Measurements from ENCODE around the gene TM4SF18.

TM4SF18 gene

DNA sequence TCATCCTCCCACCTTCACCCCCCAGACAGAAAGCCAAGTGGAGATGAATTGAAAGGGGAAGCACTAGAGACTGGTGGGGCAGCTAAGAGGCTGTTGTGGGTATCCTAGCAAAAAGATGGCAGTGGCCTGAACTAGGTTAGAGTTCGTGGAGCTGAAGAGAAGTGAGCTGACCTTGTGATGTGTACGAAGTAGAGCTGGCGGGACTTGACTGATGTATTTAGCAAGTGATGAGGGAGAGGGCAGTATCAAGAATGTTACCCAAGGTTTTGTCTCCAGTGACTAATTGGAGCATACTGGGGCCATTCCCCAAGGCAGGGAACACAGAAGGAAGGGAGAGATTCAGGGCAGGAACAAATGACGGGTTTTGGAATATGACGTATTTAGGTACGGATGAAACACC is 61.8 kb downstream of the TM4SF18 start:
- Histone ChIP-seq H3K27ac (ENCODE audit: extremely low read depth, low read depth, low read length) (no peak overlapping the region), H3K36me3 (ENCODE audit: control insufficient read depth in 2 of 2, insufficient read depth in 1 of 2, low read length in 2 of 2) (no peaks in the 10 kb centered on the region), H3K9me3 (ENCODE audit: control insufficient read depth, insufficient read depth, low read depth, low read length) (no peaks in the 10 kb centered on the region), H3K4me1 (ENCODE audit: control insufficient read depth, insufficient read depth, low read length) (no peaks in the 10 kb centered on the region), H3K4me3 (ENCODE audit: low read depth, low read length) (no peak overlapping the region)
- ChIA-PET POLR2A (no interaction called here), CTCF (interaction anchor here (0.9 to 5.6 kb wide), 5 partner anchors 9 to 317 kb away, joined by 3 to 45 read pairs (median 3); no protein-coding TSS in a partner anchor)
- TF ChIP-seq ZNF223 (tag by site-specific recombination; IDR thresholded peaks at IDR 0.05) = no peak

DNA sequence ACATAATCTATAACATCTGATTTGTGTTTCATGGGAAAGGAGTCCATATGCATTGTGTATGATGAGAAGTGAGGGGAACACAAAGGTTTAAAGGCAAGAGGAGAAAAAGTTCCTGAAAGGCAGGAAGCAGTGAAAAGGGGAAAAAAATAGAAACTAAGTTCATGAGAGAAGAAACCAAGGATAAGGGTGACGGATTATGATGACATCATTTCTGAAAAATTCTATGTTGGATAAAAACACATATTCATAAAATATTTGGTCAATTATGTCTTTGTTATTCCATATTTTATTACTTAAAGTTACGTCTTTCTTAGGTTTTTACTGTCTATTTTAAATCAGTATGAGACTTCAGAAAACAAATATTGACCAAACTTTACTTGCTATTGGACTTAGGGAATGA is 63.3 kb downstream of the TM4SF18 start:
- no peaks in the 10 kb centered on the region for H3K9me3 ChIP-seq (ENCODE audit: control insufficient read depth, insufficient read depth, low read depth, low read length)
- CTCF ChIA-PET = interaction anchor here (0.6 to 4.0 kb wide), 3 partner anchors 15 to 207 kb away, joined by 3 to 42 read pairs (median 5); no protein-coding TSS in a partner anchor
- H3K4me1 ChIP-seq (ENCODE audit: control insufficient read depth, insufficient read depth, low read length) = no peaks in the 10 kb centered on the region
- H3K36me3 ChIP-seq (ENCODE audit: control insufficient read depth in 2 of 2, insufficient read depth in 1 of 2, low read length in 2 of 2) = no peaks in the 10 kb centered on the region
- TF ChIP-seq, protein P1, sequence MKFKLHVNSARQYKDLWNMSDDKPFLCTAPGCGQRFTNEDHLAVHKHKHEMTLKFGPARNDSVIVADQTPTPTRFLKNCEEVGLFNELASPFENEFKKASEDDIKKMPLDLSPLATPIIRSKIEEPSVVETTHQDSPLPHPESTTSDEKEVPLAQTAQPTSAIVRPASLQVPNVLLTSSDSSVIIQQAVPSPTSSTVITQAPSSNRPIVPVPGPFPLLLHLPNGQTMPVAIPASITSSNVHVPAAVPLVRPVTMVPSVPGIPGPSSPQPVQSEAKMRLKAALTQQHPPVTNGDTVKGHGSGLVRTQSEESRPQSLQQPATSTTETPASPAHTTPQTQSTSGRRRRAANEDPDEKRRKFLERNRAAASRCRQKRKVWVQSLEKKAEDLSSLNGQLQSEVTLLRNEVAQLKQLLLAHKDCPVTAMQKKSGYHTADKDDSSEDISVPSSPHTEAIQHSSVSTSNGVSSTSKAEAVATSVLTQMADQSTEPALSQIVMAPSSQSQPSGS (tag by site-specific recombination; IDR thresholded peaks at IDR 0.05; ENCODE audit: low read depth) = peak; percentile 53
- no peak for TF ChIP-seq MEIS1 (CRISPR knock-in tag; IDR thresholded peaks at IDR 0.05; ENCODE audit: borderline replicate concordance)
- POLR2A ChIA-PET = no interaction called here
- H3K27ac ChIP-seq (ENCODE audit: extremely low read depth, low read depth, low read length) = no peak overlapping the region
- no peak overlapping the region for H3K4me3 ChIP-seq (ENCODE audit: low read depth, low read length)

DNA sequence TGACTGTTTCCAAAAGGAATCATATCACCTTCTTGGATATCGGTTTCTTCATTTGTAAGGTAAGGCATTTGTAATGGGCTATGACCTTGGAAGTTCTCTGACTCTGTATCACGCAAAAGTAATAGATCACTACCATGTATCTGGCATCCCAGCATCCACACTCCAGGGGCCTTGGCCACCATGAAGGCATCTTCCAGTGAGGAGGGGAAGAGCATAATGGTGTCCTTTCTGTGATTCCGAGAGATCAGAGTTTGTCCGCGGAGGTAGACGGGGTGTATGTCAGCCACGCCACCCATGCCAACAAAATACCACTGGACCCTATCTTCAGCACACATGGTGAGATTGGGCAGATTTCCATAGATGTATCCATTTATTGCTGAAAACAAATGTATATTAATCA is 63.7 kb downstream of the TM4SF18 start:
- CTCF ChIA-PET = interaction anchor here (0.6 kb wide), 1 partner anchor 164 kb away, joined by 3 read pairs; no protein-coding TSS in a partner anchor
- H3K9me3 ChIP-seq (ENCODE audit: control insufficient read depth, insufficient read depth, low read depth, low read length) = no peaks in the 10 kb centered on the region
- H3K27ac ChIP-seq (ENCODE audit: extremely low read depth, low read depth, low read length) = no peak overlapping the region
- TF ChIP-seq ZNF585B (tag by site-specific recombination; IDR thresholded peaks at IDR 0.05) (no peak), ZNF660 (tag by site-specific recombination; IDR thresholded peaks at IDR 0.05) (no peak), ZNF791 (tag by site-specific recombination; IDR thresholded peaks at IDR 0.05) (no peak)
- TF ChIP-seq, protein P2, sequence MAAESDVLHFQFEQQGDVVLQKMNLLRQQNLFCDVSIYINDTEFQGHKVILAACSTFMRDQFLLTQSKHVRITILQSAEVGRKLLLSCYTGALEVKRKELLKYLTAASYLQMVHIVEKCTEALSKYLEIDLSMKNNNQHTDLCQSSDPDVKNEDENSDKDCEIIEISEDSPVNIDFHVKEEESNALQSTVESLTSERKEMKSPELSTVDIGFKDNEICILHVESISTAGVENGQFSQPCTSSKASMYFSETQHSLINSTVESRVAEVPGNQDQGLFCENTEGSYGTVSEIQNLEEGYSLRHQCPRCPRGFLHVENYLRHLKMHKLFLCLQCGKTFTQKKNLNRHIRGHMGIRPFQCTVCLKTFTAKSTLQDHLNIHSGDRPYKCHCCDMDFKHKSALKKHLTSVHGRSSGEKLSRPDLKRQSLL (tag by site-specific recombination; IDR thresholded peaks at IDR 0.05) = no peak
- H3K4me1 ChIP-seq (ENCODE audit: control insufficient read depth, insufficient read depth, low read length) = no peaks in the 10 kb centered on the region
- no peaks in the 10 kb centered on the region for H3K36me3 ChIP-seq (ENCODE audit: control insufficient read depth in 2 of 2, insufficient read depth in 1 of 2, low read length in 2 of 2)
- POLR2A ChIA-PET = no interaction called here
- no peak overlapping the region for H3K4me3 ChIP-seq (ENCODE audit: low read depth, low read length)

All from HEK293 (cell line).